GM21786 (cell line): ENCODE measurements around the gene TPH1.

Source experiments
- ATAC-seq: cut with Tn5 transposase; IDR thresholded peaks from one replicate; pipeline ENCODE4 v1.9.1; 2021; ENCODE audit not compliant: unreplicated experiment

Gene TPH1

DNA sequence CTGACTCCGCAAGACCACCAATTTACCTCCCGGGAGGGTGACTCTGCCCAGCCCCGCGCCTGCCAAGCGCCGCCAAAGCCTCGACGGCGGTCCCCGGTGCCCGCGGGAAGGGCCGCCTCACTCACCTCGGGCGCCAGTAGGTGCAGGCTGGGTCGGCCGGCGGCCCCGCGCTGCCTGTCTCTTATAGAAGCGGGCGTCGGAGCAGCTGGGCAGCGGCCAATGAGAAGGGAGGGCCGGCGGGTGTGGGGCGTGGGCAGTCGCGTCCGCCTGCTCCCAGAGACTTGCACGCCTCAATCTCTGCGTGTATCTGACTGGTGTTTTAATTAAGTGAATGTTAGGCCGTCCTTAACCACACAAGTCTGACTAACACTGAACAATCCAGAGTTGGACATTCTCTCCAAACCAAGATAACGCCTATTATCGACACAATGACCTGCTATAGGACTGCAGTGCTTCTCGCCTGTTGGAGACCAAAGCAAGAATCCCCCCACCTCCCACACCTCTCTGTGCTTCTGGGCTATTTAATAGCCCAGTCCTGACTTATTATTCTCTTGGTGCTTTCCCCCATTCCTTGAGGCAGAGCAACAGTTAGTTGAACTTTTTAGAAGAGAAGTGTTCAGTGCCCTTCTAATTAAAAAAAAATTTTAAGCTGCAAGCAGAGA lies at the start of gene TPH1:
TPH1 (minus strand) TSS at position 154 of the 662 bp plus-strand sequence. CDS start 5,507 bp downstream, outside the sequence.
- ATAC-seq: no peak

DNA sequence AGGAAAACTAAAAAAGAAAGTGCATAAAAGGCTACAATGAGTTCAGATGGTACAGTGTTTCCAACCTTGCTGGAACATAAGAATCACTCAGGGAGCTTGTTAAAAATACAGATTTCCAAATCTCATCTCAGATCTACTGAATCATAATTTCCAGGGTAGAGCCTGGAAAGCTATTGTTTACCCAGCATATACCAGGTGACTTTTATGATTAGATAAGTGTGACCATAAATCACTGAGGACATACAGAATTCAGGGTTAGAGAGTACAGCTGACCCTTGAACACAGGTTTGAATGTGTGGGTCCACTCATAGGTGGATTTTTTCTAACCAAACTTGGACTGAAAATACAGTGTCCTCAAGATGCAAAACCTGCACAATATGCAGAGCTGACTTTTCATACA lies 47.9 kb upstream of the TPH1 start:
- no peak for ATAC-seq

DNA sequence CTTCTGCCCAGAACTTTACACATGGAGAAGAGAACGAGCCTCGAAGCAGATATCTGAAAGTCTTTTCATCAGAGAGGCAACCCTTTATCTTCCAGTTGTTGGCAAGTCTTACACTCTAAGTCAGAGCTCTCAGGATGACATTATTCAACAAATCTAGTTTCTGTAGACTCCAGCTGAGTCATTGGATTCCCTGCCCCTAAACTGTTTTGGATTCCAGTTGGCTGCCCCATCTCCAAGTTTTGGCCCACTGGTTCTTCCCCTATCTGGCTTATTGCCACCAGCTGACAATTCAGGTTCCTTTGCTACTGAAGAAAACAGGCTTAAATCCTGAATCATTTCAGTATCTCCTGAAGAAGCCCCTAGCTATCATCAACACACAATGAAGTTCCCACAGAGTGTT lies 45.7 kb upstream of the TPH1 start:
- no peak for ATAC-seq

DNA sequence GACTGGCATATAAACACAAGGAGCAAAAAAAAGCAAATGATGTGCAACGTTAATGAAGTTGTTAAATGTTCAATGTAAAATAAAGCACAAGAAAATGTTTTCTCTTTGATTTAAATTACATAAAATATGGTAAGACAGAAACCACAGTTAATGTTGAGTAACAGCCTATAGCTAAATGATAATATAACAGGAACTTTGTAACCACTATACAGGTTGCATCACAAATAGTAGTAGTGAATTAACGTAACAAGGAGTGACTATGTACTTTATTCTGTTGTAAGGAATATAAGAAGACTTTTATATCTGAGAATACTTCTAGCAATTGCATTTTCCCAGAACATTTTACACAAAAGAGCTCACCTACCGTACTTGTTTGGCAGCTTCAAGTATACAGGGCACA lies 42.9 kb upstream of the TPH1 start:
- ATAC-seq: no peak

DNA sequence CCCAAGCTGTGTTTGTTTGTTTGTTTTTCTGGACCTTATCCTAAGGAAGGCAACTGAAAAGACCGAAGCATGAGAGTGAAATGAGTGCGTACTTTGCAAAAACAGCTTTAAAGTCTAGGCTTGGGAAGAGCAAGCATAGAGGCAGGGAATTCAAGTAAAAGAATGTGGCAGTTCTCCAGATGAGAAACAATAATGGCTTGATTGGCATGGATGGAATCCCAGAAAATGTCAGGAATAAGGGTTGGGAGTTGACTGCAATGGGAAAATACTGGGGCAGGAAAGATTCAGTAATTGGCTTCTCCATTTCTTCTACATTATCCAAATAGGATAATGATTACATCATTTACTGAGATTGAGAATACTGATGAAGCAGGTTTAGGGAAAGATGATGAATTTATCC lies 42.3 kb upstream of the TPH1 start:
- no peak for ATAC-seq

DNA sequence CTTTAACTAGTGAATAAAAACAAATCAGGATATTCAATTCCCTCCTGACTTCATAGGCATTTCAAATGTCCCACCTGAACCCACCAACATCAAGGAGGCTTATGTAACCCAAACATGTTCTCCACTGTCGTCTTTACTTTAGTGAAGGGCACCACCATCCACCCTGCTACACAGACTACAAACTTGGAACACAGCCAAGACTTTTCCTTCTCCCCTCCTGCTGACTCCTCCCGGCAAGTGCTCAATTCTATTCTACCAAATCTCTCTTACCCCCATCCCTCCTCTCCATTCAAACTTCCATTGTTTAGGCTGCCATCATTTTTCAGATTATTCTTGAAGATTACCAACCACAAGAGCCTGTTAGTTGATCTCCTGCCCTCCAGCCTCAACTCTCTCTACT lies 35.5 kb upstream of the TPH1 start:
- ATAC-seq: no peak

DNA sequence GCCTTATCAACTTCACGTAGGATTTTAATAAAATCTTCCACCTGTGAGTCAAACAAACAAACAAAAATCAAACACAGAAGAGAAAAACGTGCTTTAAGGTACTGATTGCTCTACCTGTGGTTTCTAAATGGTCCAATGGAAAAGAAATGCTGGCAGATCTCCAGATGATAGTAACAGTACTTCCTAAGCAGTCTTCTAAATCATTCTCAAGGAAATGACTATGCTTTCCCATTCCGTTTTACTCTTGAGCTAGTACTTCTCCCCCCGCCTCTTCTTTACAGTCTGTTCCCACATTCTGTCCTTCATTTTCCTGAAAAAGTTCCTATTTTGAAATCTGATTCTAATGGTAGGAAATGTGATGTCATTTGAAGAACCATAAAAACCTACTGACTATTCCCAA lies 34.4 kb upstream of the TPH1 start:
- no peak for ATAC-seq

DNA sequence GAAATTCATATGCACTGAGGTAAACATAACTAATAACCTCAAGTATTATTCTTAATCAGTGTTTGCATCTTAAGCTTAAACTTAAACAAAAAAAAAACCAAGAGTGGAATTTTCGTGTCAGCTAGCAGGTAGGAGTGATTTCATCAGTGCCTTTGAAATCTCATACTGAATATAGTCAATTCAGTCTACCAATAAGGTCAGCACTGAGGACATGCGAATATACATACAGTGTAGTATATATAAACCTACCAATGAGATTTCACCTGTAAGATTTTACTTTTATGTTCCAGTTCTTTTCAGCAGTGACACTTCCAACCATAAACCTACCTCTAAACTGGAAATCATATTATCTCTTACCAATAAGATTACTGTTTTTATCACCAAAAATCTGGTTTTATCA lies 32.8 kb upstream of the TPH1 start:
- no peak for ATAC-seq

DNA sequence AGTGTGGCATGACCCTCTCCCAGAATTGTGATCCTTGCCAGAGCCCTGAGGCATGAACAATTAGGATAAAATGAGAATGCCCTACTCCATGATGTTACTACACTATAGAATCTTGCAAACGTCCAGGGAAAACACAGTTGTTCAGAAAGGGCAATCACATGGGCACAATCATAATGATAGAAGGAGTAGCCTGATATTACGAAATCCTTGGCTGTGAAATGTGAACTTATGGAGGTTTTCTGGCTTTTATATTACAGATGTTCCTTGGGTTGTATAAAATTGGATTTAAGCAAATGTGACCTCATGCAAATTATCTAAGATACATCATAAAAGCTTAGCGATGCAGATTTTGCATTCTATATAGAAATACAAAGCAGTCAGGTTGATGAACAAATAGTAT lies 29.4 kb upstream of the TPH1 start:
- no peak for ATAC-seq

DNA sequence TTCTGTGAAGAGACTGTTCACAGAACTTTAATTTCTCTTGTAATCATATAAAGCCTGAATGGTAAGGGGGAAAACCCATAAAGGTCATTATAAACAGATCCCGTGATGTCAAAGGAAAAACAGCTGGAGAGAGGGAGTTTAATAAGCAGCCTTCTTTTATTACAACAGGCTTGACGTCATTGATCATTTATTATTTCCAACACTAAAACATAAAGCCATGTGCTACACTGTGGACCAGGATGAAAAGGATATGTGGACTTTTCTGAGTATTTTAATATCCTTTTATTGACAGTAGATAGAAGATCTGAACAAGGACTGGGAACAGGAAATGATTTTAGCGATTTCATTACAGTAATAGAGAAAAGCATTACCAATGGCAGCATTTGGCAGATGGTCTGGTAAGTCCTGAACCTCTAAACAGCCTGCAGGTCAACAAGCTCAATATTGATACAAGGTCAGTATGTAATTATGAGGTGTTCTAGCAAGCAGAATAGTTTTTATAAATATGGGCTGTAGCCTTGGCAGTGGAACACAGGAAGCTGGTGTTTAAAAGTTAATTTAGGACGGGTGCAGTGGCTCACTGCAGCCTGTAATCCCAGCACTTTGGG lies 25.1 kb upstream of the TPH1 start:
- ATAC-seq: no peak

DNA sequence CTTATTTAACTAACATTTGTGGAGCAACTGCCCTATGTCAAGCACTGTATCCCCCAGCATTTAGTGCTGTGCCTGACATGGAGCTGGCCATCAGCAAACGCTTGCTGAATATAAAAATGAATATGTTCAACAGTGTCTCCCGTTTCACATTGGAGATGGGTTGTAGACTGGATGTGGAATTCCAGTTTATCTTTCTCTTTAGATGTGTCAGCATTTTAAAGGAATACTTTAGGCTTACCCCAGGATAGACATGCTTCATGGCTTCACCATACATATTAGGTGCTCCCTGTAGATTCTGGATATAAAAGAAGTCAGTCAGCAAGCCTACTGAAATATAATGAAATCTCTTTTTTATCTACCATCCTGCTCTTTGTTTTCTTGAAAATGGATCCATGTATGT lies 21.3 kb upstream of the TPH1 start:
- no peak for ATAC-seq

DNA sequence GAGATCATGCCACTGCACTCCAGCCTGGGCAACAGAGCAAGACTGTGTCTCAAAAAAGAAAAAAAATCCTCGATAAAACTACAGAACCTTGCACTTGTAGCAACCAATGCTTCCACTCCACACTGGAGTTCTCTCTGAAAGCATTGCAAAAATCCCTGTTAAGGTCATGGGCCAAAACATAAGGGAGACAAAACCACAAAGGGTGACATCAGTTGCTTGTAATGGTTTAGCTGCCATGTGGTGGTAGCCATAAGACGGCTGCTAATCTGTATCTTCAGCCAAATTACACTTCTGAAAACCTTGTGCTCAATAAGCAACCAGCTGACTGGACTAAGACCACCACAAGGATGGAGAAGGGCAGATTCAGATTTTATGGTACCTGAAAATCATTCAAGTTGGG lies 20.6 kb upstream of the TPH1 start:
- no peak for ATAC-seq

DNA sequence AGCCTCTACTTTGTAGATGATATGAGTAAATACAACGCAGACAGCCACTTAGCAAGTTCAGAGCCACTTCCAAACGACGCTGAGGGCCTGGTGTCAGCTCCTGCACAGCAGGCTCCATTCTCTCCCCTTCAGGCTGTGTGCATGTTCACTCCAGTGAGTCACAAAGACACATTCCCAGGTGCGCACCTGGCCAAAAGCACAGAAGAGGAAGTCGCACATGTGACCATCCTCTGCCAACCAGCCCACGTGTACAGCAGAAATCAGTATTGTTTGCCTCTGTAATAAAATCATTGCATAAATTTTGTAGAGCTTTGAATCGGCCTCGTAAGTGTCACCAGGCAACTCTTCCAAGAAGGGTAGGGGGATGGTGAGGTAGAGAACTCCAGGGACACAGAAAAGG lies 19.5 kb upstream of the TPH1 start:
- no peak for ATAC-seq

DNA sequence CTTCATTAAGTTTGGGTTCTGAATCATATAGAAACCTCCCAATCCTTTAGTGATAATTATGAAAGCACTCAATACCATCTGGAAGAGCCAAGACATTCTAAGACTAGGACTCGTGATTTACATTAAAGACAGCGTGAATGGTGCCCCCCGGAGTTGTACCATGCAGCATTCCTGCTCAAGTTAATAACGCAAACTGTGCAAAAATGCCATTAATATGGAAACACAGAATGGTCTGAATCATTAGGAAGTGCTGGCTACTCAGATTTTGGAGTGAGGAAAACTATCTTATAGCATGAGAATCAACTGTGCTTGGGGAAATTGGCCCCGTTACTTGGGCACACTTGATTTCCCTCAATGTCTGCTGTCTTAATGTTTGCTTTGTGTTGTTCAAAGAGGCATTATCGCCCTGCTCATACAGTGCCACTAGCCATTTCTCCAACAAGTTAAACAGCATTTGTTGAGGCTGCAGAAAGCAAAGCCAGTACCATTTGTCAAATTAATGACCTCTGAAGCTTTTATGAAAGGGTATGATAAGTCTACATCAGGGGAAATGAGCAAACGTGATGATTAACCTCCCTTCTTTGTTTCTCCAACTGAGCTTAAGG lies 18.5 kb upstream of the TPH1 start:
- ATAC-seq: no peak

DNA sequence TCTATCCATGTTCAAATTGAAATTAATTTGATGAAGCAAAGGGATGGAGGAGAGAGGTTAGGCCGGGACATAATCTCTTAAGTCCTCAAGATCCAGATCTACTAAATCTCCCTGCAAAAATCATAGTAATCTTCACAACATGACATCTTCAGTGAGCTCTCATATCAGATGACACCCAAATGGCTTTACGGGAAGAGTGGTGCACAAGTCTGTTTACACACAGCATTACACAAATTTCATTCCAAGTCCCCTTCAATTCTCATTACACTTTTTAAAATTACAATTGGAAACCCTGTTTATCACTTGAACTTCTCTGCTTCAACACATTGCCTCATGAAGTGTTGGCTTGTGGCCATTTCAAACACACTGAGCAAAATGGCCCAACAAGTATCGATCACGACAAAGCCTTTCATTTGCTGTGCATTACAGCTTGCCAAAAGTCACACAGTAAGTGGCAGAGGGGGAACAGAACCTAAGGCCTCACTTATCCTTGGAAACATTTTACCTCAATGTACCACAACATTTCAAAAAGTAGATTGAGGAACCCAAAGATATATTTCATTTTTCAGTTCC lies 17.9 kb upstream of the TPH1 start:
- no peak for ATAC-seq

DNA sequence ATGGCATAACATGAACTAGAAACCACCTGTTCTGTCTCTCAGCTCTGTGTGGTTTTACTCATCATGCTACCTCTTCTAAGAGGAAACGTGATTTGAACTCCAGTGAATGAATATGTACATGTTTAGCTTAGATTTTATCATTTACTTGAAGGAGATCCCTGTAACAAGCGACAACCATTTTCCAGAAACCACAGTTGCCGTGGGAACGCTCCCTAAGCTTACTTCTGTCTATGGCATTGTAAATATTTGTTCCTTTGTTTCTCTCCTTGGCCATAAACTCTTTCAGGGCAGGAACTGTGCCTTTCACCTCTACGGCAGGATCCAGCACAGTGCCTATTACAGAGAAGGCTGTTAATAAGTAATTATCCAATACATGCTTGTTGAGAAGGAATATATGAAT lies 17.1 kb upstream of the TPH1 start:
- ATAC-seq: no peak

DNA sequence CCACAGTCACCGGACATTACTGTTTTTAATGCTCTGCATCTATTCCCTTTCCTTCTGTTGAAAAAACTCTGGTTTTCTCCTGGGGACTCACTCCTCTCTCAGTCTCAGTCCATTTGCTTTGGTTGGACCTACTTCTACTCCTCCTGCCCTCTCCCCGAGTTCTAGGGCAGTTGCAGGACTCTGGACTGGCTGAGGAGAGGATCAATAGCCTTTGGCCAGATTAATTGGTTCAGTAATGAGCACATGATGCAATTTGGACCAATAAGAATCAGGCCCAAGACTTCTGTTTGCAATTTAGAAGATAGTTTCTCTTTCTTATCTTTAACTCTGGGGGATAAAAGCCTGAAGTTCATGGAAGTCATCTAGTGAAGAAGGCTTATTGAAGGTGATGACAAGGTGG lies 15.3 kb upstream of the TPH1 start:
- ATAC-seq: no peak

DNA sequence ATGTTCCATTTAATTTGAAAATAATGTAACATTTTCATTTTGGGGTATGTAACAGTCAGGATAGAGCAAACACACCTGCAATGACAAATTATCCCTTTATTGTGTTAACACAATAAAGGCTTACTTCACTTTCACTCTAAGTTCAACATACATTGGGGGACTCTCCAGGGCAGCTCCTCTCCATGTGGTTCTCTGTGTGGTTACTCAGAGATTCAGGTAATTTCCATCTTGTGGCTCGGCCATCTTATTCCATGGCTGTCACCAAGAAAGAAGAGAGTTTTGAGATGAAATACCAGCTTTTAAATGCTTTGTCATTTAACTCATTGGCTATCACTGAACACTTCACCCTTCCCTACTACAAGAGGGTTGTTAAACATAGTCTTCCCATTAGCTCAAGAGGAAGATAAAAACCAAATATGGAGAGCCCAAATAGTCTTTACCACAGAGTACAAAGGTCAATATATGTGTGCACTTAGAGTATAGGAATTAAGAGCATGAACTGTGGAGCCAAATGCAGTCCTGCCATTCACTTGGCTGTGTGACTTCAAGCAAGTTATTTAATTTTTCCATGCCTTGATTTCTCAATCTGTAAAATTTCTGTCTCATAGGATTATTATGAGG lies 10.6 kb upstream of the TPH1 start:
- no peak for ATAC-seq

DNA sequence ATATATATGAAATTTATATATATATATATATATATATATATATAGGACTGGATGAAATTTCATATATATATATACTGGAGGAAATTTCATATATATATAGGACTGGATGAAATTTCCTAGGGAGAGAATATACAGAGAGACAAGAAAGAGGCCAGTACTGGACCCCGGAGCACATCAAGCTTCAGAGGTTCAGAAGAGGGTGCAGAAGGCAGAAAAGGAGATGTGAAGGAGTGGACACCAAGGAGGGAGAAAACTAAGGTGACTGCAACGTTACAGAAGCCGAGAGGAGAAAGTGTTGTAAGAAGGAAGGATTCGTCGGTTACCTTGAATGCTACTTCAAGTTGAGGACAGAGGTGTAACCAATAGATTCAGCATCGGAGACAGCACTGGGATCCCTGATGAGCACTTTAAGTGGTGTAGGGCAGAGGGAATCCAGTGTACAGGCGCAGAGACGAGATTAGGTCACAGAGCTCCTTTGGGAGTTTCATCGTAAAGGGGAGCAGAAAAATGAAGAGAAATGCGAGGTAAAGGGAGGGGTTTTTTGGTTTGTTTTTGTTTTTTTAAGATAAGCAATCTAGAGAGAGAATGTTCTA lies 8.5 kb upstream of the TPH1 start:
- ATAC-seq: no peak

DNA sequence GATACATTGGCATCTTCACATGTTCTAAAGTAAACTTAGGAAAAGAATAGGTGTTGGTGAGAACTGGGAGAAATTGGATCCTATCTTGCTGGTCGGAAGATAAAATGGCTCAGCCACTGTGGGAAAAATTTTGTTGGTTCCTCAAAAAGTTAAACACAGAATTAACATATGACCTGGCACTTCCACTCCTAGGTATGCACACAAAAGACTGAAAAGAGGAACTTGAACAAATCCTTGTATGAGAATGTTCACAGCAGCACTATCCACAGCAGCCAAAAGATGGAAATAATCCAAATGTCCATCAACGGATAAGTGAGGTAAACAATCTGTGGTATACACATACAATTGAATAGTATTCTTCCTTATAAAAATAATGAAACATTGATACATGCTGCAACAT lies 4.8 kb upstream of the TPH1 start:
- ATAC-seq: no peak

DNA sequence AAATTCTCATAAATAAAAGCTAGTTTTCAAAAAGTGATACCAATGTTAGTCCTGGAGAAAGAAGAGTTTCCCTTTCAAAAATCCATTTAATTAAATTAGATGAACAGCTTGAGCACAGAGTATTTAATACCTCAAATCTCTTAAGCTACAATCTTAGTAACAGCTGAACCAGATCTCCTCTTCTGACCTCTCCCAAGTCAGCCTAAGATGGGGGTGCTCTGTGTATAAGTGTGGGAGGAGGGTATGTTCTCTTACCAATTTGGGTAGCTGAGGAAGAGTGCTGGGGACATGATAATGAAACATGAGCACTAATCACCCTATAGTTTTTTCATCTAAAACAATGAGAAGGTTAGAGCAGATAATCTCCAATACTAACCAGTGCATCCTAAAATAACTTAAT lies 9.6 kb downstream of the TPH1 start:
- no peak for ATAC-seq

DNA sequence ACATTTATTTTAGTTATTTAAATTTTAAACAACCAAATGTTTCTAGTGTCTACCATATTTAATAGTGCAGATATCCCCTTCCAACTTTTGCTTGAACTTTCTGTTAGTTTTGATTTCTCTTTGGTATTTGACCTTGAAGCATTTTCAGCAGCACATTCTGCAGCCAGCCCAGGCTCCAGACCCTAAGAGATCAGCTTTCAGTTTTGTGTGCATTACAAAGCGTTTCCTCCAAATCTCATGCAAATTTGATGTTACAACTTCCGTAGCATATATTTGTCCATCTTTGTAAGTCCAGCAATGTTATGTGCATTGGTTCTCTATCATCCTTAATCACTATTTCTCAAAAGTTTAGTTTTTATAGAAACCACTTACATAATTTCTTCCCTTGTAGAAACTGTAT lies 18.6 kb downstream of the TPH1 start:
- no peak for ATAC-seq
